OCI-LY7 (cell line): Measurements from ENCODE around the gene CFAP77. TPM values are rescaled to one million over a fixed set of nuclear protein-coding genes. Genes with fewer than 3 reads are reported as not detected.

Experiments
- BruUV-seq: library from RNA; stranded (reverse); fragments of 400-500 nt; replicated peaks from 2 replicates; lab custom pipeline; 2021; lab: Mats Ljungman, UMichigan
- CTCF ChIA-PET: fragments of 300-600 bp; sonication (Branson Sonifier 250); formaldehyde crosslinking; loops from one replicate; lab custom pipeline; 2022; ENCODE audit warnings: antibody characterized with exemption; ENCODE audit not compliant: unreplicated experiment; lab: Charles Lee
- POLR2A ChIA-PET: fragments of 300-600 bp; sonication (Branson Sonifier 250); formaldehyde crosslinking; loops from one replicate; lab custom pipeline; 2022; ENCODE audit warnings: antibody characterized with exemption; lab: Charles Lee
- DNase-seq: peaks from one replicate; pipeline ENCODE4 v3.0.0-alpha.2; 2015; ENCODE audit warnings: low spot score
- H2AFZ ChIP-seq: fragments of 200-600 bp; sonication (generic), shearing (Covaris generic); 2 replicates; pipeline ENCODE4 v1.6.1; 2014; ENCODE audit warnings: mild to moderate bottlenecking, antibody characterized with exemption, low read length, moderate library complexity
- H3K27ac ChIP-seq: fragments of 200-600 bp; sonication (generic); 2 replicates; pipeline ENCODE4 v1.5.1; 2014; ENCODE audit warnings: mixed run types, low read depth, mild to moderate bottlenecking, moderate library complexity, low read length, inconsistent platforms; ENCODE audit not compliant: poor library complexity, severe bottlenecking
- H3K36me3 ChIP-seq: fragments of 200-600 bp; sonication (generic); 2 replicates; pipeline ENCODE4 v1.6.1; 2014; ENCODE audit warnings: mild to moderate bottlenecking, antibody characterized with exemption, low read length, moderate library complexity, mixed read lengths; ENCODE audit not compliant: insufficient read depth
- H3K4me1 ChIP-seq: fragments of 200-600 bp; sonication (generic); 2 replicates; pipeline ENCODE4 v1.5.1; 2014; ENCODE audit warnings: mild to moderate bottlenecking, low read length; ENCODE audit not compliant: insufficient read depth, poor library complexity, severe bottlenecking
- H3K4me2 ChIP-seq: fragments of 200-600 bp; sonication (generic); 2 replicates; pipeline ENCODE4 v1.6.1; 2014; ENCODE audit warnings: mild to moderate bottlenecking, low read length
- H3K4me3 ChIP-seq: fragments of 200-600 bp; sonication (generic); 2 replicates; pipeline ENCODE4 v1.5.1; 2014; ENCODE audit warnings: mild to moderate bottlenecking, low read depth, low read length; ENCODE audit not compliant: poor library complexity, severe bottlenecking
- H3K79me2 ChIP-seq: fragments of 200-600 bp; sonication (generic); 2 replicates; pipeline ENCODE4 v1.6.1; 2016; ENCODE audit warnings: low read depth, mild to moderate bottlenecking, low read length, moderate library complexity, mixed read lengths; ENCODE audit not compliant: insufficient read depth
- H3K9me2 ChIP-seq: fragments of 200-600 bp; sonication (generic); 2 replicates; pipeline ENCODE4 v1.6.1; 2016; ENCODE audit warnings: mild to moderate bottlenecking, low read length, mixed read lengths; ENCODE audit not compliant: insufficient read depth
- H3K9me3 ChIP-seq: fragments of 200-600 bp; sonication (generic); 2 replicates; pipeline ENCODE4 v1.6.1; 2014; ENCODE audit warnings: mild to moderate bottlenecking, mixed run types, low read length, mixed read lengths
- H4K20me1 ChIP-seq: fragments of 200-600 bp; sonication (generic); 2 replicates; pipeline ENCODE4 v1.6.1; 2014; ENCODE audit warnings: mild to moderate bottlenecking, antibody characterized with exemption, low read length, moderate library complexity, mixed read lengths; ENCODE audit not compliant: insufficient read depth
- EZH2phosphoT487 ChIP-seq: fragments of 200-600 bp; sonication (generic); IDR thresholded peaks from 2 replicates; pipeline ENCODE4 v1.6.1; 2018; ENCODE audit warnings: low read depth, borderline replicate concordance, mild to moderate bottlenecking, mixed run types, antibody characterized with exemption, low read length, moderate library complexity, mixed read lengths
- intact Hi-C: fragments of 100-400 bp; cut with micrococcal nuclease; formaldehyde crosslinking; loops from one replicate; pipeline ENCODE4 v1.10.0; 2022; ENCODE audit not compliant: unreplicated experiment
- total RNA-seq, 2 experiments: library from RNA; depleted of rRNA in 1 of 2; stranded (reverse); fragments of >200 nt in 1 of 2; shearing (Covaris generic) in 1 of 2; gene quantifications; 2 replicates each; pipeline ENCODE4 v1.2.3, GENCODE V29; 2014 to 2022
- TF ChIP-seq, protein P1 (sequence below): fragments of 200-600 bp; sonication (generic); conservative IDR thresholded peaks from 2 replicates; pipeline ENCODE4 v1.5.1; 2014; ENCODE audit warnings: mild to moderate bottlenecking, antibody characterized with exemption, low read length, moderate library complexity, mixed read lengths

CFAP77 gene
- total RNA-seq, 2 experiments from 2014 or later: not detected

DNA sequence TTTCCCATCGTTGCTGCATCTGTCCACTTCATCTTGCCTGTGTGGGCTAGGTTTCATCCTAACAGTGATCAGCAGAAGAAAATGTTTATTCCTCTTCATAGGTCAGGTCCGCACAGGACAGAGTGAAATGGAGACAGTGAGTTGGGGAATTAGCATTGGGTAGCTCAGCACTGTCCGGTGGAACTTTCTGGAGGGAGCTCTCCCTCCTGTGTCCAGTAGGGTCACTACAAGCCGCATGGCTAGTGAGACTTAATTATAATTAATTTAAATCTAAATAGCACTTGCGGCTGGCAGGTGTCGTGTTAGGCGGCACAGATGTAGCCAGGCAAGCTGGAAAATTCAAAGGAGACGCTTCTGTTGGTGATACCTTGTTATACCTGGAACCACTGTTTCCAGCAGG, 48.4 kb downstream of the CFAP77 start:
- no peak for DNase-seq
- Histone ChIP-seq H3K9me2 (no peaks in the 10 kb centered on the region), H3K4me1 (no peaks in the 10 kb centered on the region), H3K27ac (no peak overlapping the region), H3K4me3 (no peak overlapping the region), H4K20me1 (no peaks in the 10 kb centered on the region), H3K9me3 (no peaks in the 10 kb centered on the region), H2AFZ (no peak overlapping the region), H3K79me2 (no peaks in the 10 kb centered on the region), H3K36me3 (no peaks in the 10 kb centered on the region), H3K4me2 (no peak overlapping the region)
- TF ChIP-seq, protein P1, sequence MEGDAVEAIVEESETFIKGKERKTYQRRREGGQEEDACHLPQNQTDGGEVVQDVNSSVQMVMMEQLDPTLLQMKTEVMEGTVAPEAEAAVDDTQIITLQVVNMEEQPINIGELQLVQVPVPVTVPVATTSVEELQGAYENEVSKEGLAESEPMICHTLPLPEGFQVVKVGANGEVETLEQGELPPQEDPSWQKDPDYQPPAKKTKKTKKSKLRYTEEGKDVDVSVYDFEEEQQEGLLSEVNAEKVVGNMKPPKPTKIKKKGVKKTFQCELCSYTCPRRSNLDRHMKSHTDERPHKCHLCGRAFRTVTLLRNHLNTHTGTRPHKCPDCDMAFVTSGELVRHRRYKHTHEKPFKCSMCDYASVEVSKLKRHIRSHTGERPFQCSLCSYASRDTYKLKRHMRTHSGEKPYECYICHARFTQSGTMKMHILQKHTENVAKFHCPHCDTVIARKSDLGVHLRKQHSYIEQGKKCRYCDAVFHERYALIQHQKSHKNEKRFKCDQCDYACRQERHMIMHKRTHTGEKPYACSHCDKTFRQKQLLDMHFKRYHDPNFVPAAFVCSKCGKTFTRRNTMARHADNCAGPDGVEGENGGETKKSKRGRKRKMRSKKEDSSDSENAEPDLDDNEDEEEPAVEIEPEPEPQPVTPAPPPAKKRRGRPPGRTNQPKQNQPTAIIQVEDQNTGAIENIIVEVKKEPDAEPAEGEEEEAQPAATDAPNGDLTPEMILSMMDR: no peak
- no peak for TF ChIP-seq EZH2phosphoT487
- BruUV-seq: no TSS peak
- intact Hi-C loops: no loop called here
- ChIA-PET POLR2A (no interaction called here), CTCF (no interaction called here)

DNA sequence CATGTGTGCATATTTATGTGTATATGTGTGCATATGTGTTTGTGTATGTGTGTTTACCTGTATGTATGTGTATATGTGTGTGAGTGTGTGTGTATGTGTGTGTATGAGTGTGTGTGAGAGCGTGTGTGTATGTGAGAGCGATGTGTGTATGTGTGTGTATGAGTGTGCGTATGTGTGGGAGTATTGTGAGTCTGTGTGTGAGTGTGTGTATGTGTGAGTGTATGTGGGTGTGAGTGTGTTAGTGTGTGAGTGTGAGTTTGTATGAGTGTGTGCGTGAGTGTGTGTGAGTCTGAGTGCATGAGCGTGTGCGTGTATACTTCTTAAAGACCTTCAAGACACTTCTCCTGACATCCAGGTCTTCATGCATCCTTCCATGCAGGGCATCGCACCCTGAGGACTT, 49.6 kb downstream of the CFAP77 start:
- POLR2A ChIA-PET: no interaction called here
- intact Hi-C loops: no loop called here
- CTCF ChIA-PET: no interaction called here

DNA sequence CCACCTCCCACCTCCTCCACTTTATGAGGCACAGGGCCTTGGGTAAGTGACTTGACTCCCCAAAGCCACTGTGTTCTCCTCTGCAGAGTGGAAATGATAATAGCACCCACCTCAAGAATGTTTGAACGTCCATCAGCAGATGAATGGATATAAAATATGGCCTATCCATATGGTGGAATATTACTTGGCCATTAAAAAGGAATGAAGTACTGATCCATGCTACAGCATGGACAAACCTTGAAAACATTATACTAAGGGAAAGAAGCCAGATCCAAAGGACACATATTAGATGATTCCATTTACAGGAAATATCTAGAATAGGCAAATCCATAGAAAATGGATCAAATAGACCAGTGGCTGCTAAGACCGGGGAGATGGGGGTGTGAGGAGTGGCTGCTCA, 50.2 kb downstream of the CFAP77 start:
- intact Hi-C loops: no loop called here
- Histone ChIP-seq H3K27ac (no peak overlapping the region), H2AFZ (no peak overlapping the region), H3K9me2 (no peaks in the 10 kb centered on the region), H4K20me1 (no peaks in the 10 kb centered on the region), H3K9me3 (no peaks in the 10 kb centered on the region), H3K4me1 (no peaks in the 10 kb centered on the region), H3K4me2 (no peak overlapping the region), H3K79me2 (no peaks in the 10 kb centered on the region), H3K4me3 (no peak overlapping the region), H3K36me3 (no peaks in the 10 kb centered on the region)
- no peak for TF ChIP-seq EZH2phosphoT487
- TF ChIP-seq, protein P1: no peak
- DNase-seq: no peak
- ChIA-PET POLR2A (no interaction called here), CTCF (no interaction called here)
- BruUV-seq: no TSS peak

More for the DNA sequence above, 49.6 kb downstream of the CFAP77 start:
- no peak overlapping the region for H3K27ac ChIP-seq
- no peaks in the 10 kb centered on the region for H3K4me1 ChIP-seq
- H3K9me3 ChIP-seq: no peaks in the 10 kb centered on the region
- H3K4me2 ChIP-seq: no peak overlapping the region
- H2AFZ ChIP-seq: no peak overlapping the region
- no peaks in the 10 kb centered on the region for H3K36me3 ChIP-seq
- TF ChIP-seq EZH2phosphoT487: no peak
- TF ChIP-seq, protein P1: no peak
- H3K79me2 ChIP-seq: no peaks in the 10 kb centered on the region
- no peak overlapping the region for H3K4me3 ChIP-seq
- no peaks in the 10 kb centered on the region for H3K9me2 ChIP-seq
- no TSS peak for BruUV-seq
- H4K20me1 ChIP-seq: no peaks in the 10 kb centered on the region
- DNase-seq: no peak
